Kasumi-1 (cell line): ENCODE data around the gene UBAP1L.
"Not testable (repeated sequence)": the region's sequence is repeated elsewhere in the genome, so short reads cannot be mapped to it uniquely, and the experiment has no call there.

Source experiments
- DNase-seq, 2 experiments: peaks; one replicate each; lab custom pipeline; 2025; lab: John Stamatoyannopoulos, UW

The UBAP1L gene

DNA sequence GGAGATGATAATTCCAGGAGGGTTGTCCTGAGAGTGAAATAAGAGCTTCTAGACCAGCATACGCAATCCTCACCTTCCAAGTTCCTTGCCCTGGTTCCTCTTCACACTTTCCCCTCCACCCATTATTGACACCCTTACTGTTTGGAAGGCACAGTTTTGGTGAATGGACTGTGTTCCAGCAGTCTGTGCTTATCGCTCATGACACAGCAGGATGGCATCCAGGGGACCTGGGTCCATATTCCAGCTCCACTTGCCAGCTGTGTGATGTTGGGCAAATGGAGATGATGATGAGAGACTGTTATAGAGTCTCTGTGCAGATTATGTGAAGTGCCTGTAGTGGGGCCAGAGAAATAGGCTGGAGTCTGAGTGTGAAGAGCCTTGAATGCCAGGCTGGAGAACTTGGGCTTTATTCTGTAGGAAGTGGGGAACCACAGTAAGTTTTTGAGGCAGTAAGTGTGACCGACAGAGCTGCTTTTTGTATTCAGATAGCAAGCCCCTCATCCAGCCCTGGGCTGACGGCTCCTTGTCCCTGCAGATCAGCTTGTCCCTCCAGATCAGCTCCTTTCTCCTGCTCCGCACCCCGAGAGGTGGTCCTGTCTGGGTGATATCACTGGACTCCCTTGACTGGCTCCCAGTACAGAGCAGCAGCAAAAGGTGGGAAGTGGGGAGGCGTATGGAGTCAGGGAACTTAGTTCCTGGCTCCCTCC is 30.3 kb downstream of the UBAP1L start:
- no peak for DNase-seq

DNA sequence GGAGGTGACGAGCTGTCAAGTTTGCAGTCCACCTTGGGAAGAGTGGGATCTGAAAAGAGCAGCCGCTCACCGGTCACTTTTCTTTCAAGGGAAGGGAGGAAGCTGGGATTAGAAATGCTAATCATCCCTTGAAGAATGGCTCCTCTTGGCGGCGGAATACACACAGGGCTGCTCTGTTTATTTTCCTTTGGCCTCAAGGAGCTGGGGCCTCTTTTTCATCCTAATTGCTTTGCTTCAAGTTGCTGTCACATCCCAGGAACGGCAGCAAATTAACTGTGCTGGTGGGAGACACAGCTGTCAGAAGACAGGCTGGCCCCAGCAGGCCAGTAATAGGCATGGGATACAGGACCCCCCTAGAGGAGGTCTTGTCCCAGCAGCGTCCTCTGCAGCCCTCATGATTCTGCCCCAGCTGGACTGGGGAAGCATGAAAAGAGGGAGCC is 31.7 kb downstream of the UBAP1L start:
- no peak for DNase-seq

- peak; percentile 29 to 46 for DNase-seq
These were observed 32.6 kb downstream of the UBAP1L start for GRCh38 chr15:65082303-65082953.

GRCh38 chr15:65081758-65082157 is 33.2 kb downstream of the UBAP1L start:
- DNase-seq = no peak

DNA sequence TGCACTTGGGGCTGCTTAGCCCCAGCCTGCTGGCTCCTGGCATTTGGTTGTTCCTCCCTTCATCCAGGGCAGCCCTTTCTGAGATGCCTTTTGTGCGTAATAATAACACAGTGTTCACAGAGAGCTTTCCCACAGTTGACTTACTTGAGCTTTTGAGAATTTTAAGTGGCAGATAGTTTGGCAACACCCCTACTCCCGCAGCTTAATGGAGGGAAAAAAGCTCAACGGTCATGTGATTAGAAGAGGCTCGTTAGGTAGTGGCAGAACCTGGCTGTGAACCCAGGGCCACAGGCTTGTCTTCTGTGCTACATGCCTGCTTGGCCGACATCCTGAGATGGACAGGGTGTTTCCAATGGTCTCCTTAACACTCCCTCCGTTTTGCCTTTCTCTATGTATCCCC is 33.7 kb downstream of the UBAP1L start:
- no peak for DNase-seq

- no peak for DNase-seq
These were observed 35.4 kb downstream of the UBAP1L start for GRCh38 chr15:65079580-65079979.

- DNase-seq = no peak
These were observed 37.0 kb downstream of the UBAP1L start for GRCh38 chr15:65077981-65078352.

DNA sequence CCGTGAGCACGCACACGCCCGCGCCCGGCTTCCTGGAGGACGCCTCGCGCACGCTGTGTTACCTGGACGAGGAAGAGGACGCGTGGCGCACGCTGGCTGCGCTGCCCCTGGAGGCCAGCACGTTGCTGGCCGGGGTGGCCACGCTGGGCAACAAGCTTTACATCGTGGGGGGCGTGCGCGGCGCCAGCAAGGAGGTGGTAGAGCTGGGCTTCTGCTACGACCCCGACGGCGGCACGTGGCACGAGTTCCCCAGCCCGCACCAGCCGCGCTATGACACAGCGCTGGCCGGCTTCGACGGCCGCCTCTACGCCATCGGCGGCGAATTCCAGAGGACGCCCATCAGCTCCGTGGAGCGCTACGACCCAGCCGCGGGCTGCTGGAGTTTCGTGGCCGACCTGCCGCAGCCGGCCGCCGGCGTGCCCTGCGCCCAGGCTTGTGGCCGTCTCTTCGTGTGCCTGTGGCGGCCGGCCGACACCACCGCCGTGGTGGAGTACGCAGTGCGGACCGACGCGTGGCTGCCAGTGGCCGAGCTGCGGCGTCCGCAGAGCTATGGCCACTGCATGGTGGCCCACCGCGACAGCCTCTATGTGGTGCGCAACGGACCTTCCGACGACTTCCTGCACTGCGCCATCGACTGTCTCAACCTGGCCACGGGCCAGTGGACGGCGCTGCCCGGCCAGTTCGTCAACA is 37.6 kb downstream of the UBAP1L start:
- DNase-seq = no peak

GRCh38 chr15:65076486-65077290 is 38.3 kb downstream of the UBAP1L start, which contains the start of gene KBTBD13:
KBTBD13 (plus strand) TSS chr15:65076746; CDS start chr15:65076816, 70 bp downstream.
- no peak for DNase-seq

DNA sequence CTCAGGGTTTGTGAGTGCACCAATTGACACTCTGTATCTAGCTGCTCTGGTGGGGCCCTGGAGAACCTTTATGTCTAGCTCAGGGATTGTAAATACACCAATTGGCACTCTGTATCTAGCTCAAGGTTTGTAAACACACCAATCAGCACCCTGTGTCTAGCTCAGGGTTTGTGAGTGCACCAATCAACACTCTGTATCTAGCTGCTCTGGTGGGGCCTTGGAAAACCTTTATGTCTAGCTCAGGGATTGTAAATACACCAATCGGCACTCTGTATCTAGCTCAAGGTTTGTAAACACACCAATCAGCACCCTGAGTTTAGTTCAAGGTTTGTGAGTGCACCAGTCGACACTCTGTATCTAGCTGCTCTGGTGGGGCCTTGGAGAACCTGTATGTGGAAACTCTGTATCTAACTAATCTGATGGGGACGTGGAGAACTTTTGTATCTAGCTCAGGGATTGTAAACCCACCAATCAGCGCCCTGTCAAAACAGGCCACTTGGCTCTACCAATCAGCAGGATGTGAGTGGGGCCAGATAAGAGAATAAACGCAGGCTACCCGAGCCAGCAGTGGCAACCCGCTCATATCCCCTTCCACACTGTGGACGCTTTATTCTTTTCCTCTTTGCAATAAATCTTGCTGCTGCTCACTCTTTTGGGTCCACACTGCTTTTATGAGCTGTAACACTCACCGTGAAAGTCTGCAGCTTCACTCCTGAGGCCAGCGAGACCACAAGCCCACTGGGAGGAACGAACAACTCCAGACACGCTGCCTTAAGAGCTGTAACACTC is 39.2 kb downstream of the UBAP1L start:
- DNase-seq = not testable (repeated sequence)

DNA sequence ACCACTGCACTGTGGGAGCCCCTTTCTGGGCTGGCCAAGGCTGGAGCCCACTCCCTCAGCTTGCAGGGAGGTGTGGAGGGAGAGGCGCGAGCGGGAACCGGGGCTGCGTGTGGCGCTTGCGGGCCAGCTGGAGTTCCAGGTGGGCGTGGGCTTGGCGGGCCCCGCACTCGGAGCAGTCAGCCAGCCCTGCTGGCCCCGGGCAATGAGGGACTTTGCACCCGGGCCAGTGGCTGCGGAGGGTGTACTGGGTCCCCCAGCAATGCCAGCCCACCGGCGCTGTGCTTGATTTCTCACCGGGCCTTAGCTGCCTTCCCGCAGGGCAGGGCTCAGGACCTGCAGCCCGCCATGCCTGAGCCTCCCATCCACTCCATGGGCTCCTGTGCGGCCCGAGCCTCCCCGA is 40.1 kb downstream of the UBAP1L start:
- not testable (repeated sequence) for DNase-seq

DNA sequence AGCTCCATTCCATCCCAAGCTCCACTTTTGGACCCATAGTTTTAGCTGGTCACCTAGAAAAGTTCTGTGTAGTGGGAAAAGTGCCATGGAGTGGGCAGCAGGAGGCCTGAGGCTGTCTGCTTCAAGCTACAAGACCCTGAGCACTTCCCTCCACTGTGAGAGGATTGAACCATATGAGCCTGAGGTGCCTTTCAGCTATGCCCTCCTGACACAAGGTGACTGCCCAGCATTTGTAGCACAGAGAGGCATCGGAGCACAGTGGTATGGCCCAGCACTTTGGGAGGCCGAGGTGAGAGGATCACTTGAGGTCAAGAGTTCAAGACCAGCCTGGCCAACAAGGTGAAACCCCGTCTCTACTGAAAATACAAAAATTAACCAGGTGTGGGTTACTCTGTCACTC is 42.4 kb downstream of the UBAP1L start:
- no peak for DNase-seq

GRCh38 chr15:65072027-65072426 is 43.0 kb downstream of the UBAP1L start:
- DNase-seq = no peak

- no peak for DNase-seq
These were observed 43.6 kb downstream of the UBAP1L start for GRCh38 chr15:65071381-65071811.

DNA sequence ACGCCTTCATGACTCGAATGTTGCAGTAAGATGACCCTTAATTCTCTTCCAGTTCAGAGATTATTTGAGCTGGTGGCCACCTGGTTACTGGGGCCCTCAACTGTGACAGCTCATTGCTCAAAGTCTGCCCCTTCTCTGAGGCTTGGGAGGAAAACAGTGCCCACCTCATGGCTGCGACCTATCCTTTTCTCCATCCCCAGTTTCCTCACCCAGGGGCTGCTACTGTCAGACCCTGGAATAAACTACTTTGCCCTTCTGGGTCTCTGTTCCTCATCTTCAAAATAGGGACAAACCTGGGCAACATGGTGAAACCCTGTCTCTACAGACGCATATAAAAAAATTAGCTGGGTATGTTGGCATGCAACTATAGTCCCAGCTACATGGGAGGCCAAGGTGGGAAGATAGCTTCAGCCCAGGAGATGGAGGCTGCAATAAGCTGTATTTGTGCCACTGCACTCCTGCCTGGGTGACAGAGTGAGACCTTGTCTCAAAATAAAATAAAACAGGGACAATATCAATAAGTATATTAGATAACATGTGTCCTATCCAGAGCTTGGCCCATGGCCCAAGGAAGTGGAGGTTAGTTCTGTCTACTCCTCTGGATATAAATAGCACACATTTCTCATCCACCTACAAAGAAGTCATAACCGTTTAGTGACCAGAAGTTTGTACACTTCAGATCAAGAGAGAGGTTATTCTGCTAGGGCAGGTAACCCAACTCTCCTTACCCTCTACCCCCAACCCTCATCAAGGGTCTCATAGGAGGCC is 45.0 kb downstream of the UBAP1L start:
- DNase-seq = no peak

GRCh38 chr15:65069179-65069578 is 45.8 kb downstream of the UBAP1L start:
- DNase-seq = no peak

DNA sequence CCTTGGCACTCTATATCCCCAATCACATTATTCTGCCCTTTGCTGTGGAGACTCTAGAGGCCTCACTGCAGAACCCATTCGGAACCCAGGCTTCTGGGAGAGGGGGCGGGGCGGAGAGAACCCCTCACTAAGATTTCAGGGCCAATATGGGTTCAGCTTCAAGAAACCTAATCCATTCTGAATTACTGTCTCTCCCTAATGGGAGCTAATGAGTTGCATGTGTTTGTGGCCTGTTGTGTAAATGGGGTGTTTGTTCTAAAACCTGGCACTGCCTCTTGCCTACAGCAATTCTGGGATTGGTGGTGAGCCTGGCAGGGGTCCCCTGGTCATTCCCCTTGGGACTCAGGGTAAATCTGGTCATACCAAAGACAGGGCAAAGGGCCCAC is 46.6 kb downstream of the UBAP1L start:
- DNase-seq = no peak

DNA sequence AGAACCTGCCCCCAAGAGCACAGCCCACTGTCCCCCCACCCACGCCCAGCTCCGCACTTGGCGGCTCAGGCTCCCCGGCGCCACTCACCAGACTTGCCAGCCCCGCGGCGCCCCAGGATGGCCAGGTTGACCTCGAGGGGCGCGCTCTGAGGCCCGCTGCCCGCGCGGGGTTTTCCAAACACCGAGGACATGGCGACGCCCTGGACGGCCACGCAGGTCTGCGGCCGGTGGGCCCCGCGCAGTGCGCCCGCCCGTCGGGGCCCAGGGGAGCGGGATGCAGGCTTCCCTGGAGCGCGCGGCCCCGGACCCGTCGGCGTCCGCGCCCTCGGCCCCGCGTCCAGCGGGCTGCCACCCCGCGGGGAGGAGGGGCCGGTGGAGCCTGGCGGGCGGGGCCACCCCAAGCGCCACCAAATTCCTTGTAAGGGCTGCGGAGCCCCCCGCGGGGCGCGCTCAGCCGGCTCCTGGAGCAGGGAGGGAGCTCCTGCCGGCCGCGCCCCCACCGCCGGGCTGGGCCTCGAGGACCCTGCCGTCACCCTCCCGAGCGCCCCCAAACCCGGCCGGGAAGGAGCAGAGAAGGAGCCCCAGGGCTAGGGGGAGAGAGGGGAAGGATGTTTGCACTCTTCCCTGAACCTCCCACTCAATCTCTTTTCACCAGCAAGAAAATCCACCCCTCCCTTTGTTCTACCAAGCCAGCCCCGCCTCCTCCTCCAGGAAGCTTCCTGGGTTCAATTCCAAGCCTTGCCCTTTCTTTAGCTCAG is 47.2 kb downstream of the UBAP1L start, which contains the start of gene RASL12:
Gene RASL12, minus strand, starts transcription at position 347 of the 758 bp plus-strand sequence. Its CDS starts 156 bp downstream, at position 191.
- DNase-seq = no peak

- DNase-seq = no peak
These were observed 47.7 kb downstream of the UBAP1L start for GRCh38 chr15:65067317-65067644.
